Thyroid gland (tissue), 4 donors: ENCODE data around the gene RFPL3.

Experiments
- POLR2A ChIP-seq, 2 donors: fragments of 450-650 bp; IDR thresholded peaks; one replicate each; pipeline ENCODE4 v1.6.1; 2017; ENCODE audit warnings: antibody characterized with exemption in 2 of 2, mild to moderate bottlenecking in 2 of 2, moderate library complexity in 1 of 2
- TF ChIP-seq, protein P1 (sequence below), 6 experiments: fragments of 200-600 bp in 3 of 6; fragments of 450-650 bp in 3 of 6; sonication (generic) in 3 of 6; IDR thresholded peaks; one replicate each; pipeline ENCODE4 v1.5.1; 2016 to 2019; ENCODE audit warnings: antibody characterized with exemption in 6 of 6, mild to moderate bottlenecking in 2 of 6, inconsistent platforms in 1 of 6, moderate library complexity in 1 of 6

DNA sequence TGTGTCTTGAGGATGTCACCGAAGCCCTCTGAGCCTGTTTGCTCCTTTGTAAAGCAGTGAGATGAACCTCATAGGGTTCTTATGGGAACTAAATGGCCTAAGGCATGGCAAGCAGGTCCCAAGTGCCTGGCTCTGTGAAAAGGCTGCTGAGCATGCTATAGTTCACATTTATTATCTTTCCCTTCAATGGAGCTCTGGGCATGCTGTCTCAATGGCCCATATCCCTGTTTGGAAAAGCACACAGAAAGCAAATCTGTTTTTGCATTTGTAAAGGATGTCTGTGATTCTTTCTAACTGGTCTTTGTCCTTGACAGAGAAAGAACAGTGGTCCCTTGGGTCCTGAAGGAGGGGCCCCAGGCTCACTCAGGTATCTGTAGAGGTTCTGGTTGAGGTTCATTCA, 28.0 kb downstream of the RFPL3 start:
- TF ChIP-seq, protein P1, sequence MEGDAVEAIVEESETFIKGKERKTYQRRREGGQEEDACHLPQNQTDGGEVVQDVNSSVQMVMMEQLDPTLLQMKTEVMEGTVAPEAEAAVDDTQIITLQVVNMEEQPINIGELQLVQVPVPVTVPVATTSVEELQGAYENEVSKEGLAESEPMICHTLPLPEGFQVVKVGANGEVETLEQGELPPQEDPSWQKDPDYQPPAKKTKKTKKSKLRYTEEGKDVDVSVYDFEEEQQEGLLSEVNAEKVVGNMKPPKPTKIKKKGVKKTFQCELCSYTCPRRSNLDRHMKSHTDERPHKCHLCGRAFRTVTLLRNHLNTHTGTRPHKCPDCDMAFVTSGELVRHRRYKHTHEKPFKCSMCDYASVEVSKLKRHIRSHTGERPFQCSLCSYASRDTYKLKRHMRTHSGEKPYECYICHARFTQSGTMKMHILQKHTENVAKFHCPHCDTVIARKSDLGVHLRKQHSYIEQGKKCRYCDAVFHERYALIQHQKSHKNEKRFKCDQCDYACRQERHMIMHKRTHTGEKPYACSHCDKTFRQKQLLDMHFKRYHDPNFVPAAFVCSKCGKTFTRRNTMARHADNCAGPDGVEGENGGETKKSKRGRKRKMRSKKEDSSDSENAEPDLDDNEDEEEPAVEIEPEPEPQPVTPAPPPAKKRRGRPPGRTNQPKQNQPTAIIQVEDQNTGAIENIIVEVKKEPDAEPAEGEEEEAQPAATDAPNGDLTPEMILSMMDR (IDR thresholded peaks at IDR 0.05): no peak
- TF ChIP-seq POLR2A (IDR thresholded peaks at IDR 0.05): no peak
